Breast epithelium (tissue), 3 donors: ENCODE measurements around the gene HOXD12.

ENCODE experiments used
- POLR2A ChIP-seq: fragments of 450-650 bp; IDR thresholded peaks from one replicate; pipeline ENCODE4 v1.6.1; 2016; ENCODE audit warnings: antibody characterized with exemption, mild to moderate bottlenecking, moderate library complexity
- POLR2AphosphoS5 ChIP-seq, 3 donors: sonication (generic); formaldehyde crosslinking; IDR thresholded peaks; one replicate each; pipeline ENCODE4 v1.6.1; 2017; ENCODE audit warnings: antibody characterized with exemption in 3 of 3
- TF ChIP-seq, protein P1 (sequence below), 3 donors: fragments of 450-650 bp; IDR thresholded peaks; one replicate each; pipeline ENCODE4 v1.5.1; 2016 to 2017; ENCODE audit warnings: antibody characterized with exemption in 3 of 3, mild to moderate bottlenecking in 3 of 3, moderate library complexity in 3 of 3

DNA sequence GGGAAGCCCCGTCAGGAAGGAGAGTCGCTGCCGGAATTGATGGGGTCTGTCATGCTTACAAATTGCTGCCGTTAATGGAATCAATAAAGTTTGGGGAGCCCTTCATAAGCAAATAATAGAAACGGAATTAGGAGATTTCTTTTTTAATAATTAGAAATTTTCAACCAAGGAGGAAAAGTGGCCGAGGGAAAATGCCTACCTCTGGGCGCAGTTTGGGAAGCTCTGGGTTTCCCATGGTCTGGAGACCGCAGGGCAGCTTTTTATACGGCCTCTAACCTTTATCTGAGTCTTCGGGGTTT lies 17.1 kb upstream of the HOXD12 start:
- TF ChIP-seq, protein P1, sequence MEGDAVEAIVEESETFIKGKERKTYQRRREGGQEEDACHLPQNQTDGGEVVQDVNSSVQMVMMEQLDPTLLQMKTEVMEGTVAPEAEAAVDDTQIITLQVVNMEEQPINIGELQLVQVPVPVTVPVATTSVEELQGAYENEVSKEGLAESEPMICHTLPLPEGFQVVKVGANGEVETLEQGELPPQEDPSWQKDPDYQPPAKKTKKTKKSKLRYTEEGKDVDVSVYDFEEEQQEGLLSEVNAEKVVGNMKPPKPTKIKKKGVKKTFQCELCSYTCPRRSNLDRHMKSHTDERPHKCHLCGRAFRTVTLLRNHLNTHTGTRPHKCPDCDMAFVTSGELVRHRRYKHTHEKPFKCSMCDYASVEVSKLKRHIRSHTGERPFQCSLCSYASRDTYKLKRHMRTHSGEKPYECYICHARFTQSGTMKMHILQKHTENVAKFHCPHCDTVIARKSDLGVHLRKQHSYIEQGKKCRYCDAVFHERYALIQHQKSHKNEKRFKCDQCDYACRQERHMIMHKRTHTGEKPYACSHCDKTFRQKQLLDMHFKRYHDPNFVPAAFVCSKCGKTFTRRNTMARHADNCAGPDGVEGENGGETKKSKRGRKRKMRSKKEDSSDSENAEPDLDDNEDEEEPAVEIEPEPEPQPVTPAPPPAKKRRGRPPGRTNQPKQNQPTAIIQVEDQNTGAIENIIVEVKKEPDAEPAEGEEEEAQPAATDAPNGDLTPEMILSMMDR (IDR thresholded peaks at IDR 0.05) = no peak
- no peak for TF ChIP-seq POLR2A
- TF ChIP-seq POLR2AphosphoS5 (IDR thresholded peaks at IDR 0.05) = no peak
